Progenitor cell of endocrine pancreas (in vitro differentiated cells): ENCODE data around the gene APOLD1. TPM values are rescaled to one million over a fixed set of nuclear protein-coding genes. Genes with fewer than 3 reads are reported as not detected.

Experiments
- DNase-seq: peaks from one replicate; pipeline ENCODE4 v3.0.0; 2021; ENCODE audit warnings: low spot score; ENCODE audit not compliant: unreplicated experiment
- H3K27ac Mint-ChIP-seq: 2 replicates; pipeline ENCODE4 v1.8.0; 2021; ENCODE audit warnings: mild to moderate bottlenecking, moderate library complexity, mixed read lengths
- H3K27me3 Mint-ChIP-seq: 2 replicates; pipeline ENCODE4 v1.8.0; 2021; ENCODE audit warnings: mixed read lengths
- H3K36me3 Mint-ChIP-seq: 2 replicates; pipeline ENCODE4 v1.8.0; 2022; ENCODE audit warnings: mixed read lengths; ENCODE audit not compliant: insufficient read depth
- H3K4me1 Mint-ChIP-seq: 2 replicates; pipeline ENCODE4 v1.8.0; 2021; ENCODE audit warnings: low read depth, mixed read lengths
- H3K4me3 Mint-ChIP-seq: 2 replicates; pipeline ENCODE4 v1.8.0; 2021; ENCODE audit warnings: low read depth, mild to moderate bottlenecking, moderate library complexity, mixed read lengths
- H3K9me3 Mint-ChIP-seq: 2 replicates; pipeline ENCODE4 v1.8.0; 2021; ENCODE audit warnings: low read depth, mixed read lengths
- total RNA-seq: library from RNA; stranded (reverse); gene quantifications from 2 replicates; pipeline ENCODE4 v1.2.1, GENCODE V29; 2021
- TF ChIP-seq, protein P1 (sequence below): fragments of 200-600 bp; sonication (generic); IDR thresholded peaks from one replicate; pipeline ENCODE4 v1.5.0; 2021; ENCODE audit warnings: antibody characterized with exemption, mild to moderate bottlenecking; ENCODE audit not compliant: unreplicated experiment

Gene APOLD1
- total RNA-seq, 1 donor from 2014 or later, result 5.4 TPM

DNA sequence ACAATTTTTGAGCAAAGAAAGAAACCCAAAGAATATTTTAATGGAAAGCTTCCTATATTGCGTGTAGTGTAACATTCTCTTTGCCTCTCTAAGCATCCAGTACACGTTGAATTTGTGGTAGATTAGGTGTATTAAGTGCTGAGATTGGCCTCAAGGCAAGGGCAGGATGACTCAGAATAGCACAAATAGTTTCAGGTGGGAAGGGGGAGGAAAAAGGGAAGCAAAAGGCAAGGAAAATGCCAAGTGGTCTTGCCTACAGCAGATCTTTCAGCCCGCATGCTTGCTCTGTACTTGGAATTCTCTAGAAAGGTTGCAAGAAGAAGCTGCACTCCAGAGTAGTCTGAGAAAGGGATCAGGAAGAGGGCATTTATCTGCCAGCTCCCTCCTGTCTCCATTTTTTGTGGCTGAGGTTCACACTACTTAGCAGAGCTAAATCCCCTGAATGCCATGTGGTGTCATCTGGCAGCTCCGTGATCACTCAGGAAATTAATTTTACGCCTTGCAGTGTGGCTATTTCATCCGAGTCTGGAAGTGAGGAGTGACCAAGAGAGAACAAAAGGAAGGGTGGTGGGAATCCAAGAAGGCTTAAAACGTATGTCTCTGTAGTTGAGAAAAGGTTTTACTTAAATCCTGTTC is 39.8 kb upstream of the APOLD1 start:
- TF ChIP-seq, protein P1, sequence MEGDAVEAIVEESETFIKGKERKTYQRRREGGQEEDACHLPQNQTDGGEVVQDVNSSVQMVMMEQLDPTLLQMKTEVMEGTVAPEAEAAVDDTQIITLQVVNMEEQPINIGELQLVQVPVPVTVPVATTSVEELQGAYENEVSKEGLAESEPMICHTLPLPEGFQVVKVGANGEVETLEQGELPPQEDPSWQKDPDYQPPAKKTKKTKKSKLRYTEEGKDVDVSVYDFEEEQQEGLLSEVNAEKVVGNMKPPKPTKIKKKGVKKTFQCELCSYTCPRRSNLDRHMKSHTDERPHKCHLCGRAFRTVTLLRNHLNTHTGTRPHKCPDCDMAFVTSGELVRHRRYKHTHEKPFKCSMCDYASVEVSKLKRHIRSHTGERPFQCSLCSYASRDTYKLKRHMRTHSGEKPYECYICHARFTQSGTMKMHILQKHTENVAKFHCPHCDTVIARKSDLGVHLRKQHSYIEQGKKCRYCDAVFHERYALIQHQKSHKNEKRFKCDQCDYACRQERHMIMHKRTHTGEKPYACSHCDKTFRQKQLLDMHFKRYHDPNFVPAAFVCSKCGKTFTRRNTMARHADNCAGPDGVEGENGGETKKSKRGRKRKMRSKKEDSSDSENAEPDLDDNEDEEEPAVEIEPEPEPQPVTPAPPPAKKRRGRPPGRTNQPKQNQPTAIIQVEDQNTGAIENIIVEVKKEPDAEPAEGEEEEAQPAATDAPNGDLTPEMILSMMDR, result no peak
- no peaks in the 10 kb centered on the region for H3K36me3 Mint-ChIP-seq
- peaks cover 10% of the 10 kb centered on the region for H3K4me1 Mint-ChIP-seq
- DNase-seq, result no peak
- no peaks in the 10 kb centered on the region for H3K9me3 Mint-ChIP-seq
- H3K27me3 Mint-ChIP-seq, result peaks cover 2% of the 10 kb centered on the region
- H3K4me3 Mint-ChIP-seq, result no peak overlapping the region
- no peak overlapping the region for H3K27ac Mint-ChIP-seq

DNA sequence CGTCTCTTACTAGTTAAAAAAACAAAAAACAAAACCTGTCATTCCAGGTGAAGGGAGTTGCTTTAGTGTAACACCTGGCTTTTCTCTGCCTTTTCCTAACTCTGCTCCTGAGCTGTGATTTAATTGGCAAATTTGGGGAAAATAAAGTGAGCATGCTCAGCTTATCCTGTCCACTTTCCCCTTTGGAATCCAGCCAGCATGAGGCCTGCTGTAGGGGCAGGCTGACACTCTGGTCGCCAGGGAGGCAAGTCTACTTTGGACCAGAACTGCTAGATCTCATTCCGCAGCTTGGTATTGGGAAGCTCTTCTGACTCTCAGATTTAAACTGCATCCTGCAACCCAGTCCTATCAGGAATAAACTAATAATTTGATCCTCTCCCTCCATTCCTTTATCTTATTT is 38.2 kb upstream of the APOLD1 start:
- H3K36me3 Mint-ChIP-seq, result no peaks in the 10 kb centered on the region
- H3K27ac Mint-ChIP-seq, result no peak overlapping the region
- DNase-seq, result no peak
- TF ChIP-seq, protein P1, result no peak
- no peak overlapping the region for H3K4me3 Mint-ChIP-seq
- H3K27me3 Mint-ChIP-seq, result peaks cover 2% of the 10 kb centered on the region
- peaks cover 6% of the 10 kb centered on the region for H3K4me1 Mint-ChIP-seq
- H3K9me3 Mint-ChIP-seq, result no peaks in the 10 kb centered on the region

DNA sequence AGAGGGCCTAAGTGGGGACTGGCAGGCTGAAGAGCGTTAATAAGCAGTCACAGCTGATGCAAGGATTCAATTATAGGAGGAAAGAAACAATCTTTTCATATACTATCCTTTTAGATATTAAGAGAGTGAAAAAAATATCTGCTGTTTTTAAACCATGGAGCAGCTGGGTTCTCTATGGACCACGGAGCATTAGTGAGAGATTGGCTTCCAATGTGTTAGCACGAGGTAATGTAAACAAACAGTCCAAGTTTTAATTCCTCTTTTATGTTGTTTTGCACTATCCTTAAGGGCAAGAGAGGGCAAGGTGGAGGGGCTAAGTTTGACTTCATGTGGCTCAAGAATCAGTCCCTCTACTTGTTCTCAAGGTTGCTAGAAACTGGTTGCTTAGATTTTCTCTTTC is 37.4 kb upstream of the APOLD1 start:
- Mint-ChIP-seq H3K4me3 (no peak overlapping the region), H3K27ac (peak overlapping the region; percentile 17), H3K9me3 (no peaks in the 10 kb centered on the region), H3K36me3 (no peaks in the 10 kb centered on the region), H3K4me1 (peaks cover 6% of the 10 kb centered on the region), H3K27me3 (peaks cover 2% of the 10 kb centered on the region)
- TF ChIP-seq, protein P1, result no peak
- no peak for DNase-seq

DNA sequence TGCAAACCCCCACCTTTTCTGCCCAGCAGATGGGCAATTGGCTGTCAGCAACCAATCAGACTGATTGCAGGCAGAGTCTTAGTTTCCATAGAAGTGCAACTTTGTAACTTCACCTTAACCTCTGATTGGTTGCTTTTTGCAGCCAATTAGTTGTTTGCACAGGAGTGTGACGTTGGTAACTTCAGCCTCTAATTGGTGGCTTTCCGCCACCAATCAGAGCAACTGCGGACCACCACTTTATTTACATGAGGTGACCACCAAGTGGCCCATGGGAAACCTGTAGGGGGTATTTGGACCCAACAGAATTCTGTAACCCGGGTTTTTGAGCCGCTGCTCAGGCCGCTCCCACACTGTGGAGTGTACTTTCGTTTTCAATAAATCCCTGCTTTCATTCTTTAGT is 36.0 kb upstream of the APOLD1 start:
- Mint-ChIP-seq H3K9me3 (no peaks in the 10 kb centered on the region), H3K27me3 (peaks cover 2% of the 10 kb centered on the region), H3K36me3 (no peaks in the 10 kb centered on the region), H3K27ac (no peak overlapping the region), H3K4me3 (no peak overlapping the region), H3K4me1 (peaks cover 6% of the 10 kb centered on the region)
- no peak for DNase-seq
- TF ChIP-seq, protein P1, result no peak

DNA sequence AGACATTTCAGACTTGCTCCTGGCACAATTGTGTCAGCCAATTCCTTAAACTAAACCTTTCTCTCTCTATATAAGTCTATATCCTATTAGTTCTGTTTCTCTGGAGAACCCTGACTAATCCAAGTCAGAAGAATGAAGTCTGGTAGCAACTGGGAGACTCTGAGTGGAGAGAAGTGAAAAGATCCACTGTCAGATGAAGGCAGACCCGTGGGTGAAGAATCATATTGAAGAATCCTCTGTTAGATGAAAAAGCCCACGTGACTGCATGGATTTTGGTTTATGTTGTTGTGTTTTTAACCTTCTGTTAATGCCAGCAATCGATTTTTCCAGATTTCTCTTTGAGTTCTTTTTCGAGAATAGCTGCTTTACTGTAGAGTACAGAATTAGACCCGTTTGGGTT is 29.5 kb upstream of the APOLD1 start:
- no peak for DNase-seq
- Mint-ChIP-seq H3K4me1 (peaks cover 12% of the 10 kb centered on the region), H3K27me3 (no peaks in the 10 kb centered on the region), H3K27ac (no peak overlapping the region), H3K9me3 (peaks cover 3% of the 10 kb centered on the region), H3K4me3 (no peak overlapping the region), H3K36me3 (no peaks in the 10 kb centered on the region)
- TF ChIP-seq, protein P1, result no peak
